Stimulated activated CD4-positive, alpha-beta T cell treated with anti-CD3 and anti-CD28 coated beads, Interleukin-4, amount 100 ng/mL, for 48 hours (primary cell): ENCODE results near the gene IGSF3.

Experiments
- DNase-seq, 2 donors: peaks; one replicate each; pipeline ENCODE4 v3.0.0-alpha.2; 2020; ENCODE audit warnings: low read depth in 2 of 2

IGSF3 gene

DNA sequence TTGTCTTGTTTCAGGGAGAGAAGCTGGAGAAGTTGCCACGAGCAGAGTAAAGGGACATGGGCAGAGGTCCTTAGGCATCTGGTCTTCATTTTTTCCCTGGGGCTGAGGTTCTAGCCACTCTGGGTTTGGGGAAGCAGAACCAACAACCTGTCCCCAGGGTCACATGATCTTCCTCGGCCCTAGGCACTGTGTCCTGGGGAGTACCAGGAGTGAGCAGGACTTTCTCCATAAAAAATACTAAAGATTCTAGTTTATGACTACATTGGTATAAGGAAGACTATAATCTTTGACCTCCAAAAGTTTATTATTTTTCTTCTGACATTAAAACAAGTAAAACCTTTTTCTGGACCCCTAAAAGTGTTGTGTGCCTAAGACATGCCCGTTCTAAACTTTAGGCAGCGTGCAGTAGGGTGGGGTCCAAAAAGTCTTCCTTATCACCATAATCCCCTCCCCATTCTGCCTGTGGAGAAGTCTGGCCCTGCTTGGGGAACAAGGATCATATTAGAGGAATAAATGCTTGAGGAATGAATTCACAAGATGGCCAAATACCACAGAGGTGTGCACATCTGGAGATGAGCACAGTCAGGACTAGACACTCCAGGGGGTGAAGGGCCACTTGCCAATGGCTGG is 19.3 kb upstream of the IGSF3 start:
- DNase-seq: no peak

DNA sequence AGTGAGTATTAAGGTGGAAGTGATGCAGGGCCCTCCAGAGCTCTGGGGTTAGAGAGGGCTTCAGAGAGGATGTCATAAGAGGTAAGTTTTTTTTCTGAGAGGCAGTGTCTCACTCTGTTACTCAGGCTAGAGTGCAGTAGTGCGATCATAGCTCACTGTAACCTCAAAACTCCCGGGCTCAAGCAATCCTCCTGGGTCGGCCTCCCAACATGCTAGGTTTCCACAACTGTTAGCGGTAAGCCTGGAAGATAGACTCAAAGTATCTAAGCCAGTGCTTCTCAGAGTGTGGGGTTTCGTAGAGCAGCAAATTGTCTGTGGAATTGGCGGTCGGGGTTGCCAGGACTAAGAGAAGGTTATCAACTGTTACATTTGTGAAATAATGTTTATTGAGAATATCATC is 18.6 kb upstream of the IGSF3 start:
- no peak for DNase-seq

DNA sequence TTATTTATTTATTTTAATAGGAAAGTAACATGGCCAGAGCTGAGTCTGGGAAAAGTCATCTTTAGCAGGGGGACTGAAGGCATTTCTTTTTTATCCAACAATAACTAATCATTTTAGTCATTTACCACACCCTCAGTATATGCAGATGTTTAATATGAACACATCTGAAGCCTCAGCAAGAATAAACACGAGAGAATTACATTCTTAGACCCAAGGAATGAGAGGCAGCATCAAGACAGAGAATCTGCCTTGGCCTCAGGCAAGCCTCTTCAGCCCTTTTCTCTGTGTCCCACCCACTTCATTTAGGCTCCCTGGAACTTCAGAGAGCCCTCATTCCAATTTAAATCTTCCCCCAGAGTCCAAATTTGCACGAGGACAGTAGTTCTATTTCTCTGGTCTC is 17.0 kb upstream of the IGSF3 start:
- no peak for DNase-seq

DNA sequence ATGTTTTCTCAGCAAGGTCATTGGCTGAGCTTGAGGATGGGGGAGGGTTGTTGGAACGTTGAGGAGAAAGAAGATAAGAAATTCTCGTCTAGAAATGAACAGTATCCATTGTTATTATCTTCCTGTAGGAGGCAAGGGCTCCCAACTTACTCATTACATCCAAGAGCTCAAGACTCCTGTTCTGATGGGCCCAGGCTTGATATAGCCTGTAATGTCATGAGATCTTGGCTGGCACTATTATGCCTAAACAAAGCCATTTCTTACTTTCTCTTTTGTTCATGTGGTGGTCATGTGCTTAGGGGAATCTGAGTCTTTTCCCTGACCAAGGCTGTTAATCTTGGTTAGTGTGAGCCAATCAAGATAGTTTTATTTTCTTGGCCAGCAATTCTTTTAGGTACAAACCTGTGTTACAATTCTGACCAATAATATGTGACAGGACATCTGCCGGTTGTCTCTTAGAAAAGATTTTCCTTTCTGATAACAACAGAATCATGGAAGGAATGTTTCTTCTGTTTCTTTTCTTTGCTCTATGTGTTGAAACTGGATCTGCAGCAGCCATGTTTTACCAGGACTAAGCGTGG is 15.2 kb upstream of the IGSF3 start:
- DNase-seq: no peak

DNA sequence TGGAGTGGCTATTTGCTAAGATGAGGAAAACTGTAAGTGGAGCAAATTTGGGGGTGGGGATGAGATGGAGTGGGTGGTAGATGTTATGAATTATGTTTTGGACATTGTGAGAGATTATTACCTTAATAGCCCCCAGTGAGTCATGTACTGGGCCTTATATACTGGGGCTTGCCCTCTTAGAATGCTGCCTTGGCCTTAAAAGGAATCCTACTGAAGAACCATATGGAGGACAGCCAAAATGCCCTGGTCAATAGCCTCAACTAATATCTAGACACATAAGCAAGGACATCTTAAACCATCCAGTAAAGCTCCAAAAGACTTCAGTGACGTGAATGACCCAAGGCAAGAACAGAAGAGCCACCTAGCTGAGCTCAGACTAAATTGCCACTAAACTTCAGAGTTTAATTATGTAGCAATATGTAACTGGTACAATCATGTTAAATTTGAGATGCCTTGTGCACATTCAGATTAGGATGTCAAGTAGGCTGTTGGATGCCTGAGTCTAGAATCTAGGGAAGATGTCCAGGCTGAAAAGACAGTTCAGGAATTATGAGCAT is 13.9 kb upstream of the IGSF3 start:
- no peak for DNase-seq

DNA sequence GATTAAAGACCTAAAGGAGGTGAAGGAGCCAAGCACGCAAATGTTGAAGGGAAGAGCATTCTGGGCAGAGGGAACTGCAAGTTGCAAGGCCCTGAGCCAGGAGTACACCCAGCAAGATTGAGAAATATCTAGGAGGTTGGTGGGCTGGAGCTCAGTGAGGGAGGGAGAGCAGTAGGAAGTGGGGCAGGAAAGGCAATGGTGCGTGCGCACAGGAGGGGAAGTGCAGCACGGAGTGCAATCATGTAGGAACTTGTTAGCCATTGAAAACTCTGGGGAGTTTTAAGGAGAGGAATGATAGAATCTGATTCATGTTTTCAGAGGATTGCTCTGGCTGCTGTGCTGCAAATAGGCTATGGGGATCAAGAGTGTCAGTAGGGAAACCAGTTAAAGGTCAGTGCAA is 13.2 kb upstream of the IGSF3 start:
- DNase-seq: no peak

DNA sequence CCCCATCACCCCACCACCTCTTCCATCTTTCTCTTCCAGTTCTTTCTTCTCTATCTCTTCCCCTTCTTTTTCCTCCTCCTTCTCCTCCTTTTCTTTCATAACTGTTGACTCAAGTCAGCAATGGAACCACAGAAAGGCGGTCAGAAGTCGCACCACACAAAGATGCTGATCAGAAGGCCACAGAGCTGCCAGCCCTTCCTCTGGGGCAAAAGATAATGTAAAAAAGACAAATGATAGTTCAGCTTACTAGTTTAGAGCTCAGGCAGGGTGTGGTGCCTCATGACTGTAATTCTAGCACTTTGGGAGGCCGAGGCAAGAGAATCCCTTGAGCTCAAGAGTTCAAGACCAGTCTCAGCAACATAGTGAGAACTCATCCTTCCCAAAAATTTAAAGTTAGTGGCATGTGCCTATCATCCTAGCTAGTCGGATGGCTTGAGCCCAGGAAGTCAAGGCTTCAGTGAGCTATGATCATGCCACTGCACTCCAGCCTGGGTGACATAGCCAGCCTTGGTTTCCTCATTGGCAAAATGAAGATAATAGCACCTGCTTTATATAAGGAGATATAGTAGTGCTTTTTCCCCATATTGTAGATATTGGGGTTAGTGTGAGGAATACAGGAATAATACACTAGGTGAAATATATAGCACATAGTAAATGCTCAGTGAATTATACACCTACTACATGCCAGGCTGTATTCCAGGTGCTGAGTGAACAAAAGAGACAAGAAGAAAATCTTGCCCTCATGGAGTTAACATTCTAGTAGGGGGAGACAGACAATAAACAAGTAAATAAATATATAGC is 12.5 kb upstream of the IGSF3 start:
- DNase-seq: no peak

DNA sequence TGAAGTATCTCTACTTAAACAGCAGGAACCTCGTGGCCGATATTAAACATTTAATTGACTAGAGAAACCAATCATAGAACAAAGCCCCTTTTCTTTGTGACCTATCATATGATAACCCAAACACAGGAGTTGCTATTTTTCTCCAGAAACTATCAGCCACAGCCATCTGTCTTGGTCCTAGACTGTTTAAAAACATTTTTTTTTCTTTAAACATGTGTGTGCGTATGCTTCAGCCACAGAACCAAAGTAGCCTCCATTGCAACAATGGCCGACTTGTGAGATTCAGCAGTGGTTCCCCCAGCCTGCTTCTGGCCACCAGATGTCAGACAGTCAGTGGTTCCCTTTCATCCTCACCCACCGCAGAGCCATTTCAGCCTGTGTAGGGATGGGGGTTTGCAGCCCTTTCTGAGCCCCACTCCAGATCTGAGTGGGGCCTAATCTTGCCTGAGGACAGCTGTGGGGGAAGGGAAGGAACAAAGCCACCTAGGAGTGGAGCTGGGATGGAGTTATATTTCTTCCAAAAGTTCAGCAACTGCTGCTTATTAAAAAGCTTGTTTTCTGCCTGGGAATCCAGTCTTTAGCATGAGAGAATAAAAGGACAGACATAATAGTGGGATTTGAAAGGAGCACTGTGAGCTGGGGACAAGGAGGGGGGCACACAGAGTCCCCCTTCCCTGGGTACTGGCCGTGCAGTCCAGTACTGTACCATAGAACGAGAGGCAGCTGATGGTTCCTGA is 11.7 kb upstream of the IGSF3 start:
- DNase-seq: no peak

DNA sequence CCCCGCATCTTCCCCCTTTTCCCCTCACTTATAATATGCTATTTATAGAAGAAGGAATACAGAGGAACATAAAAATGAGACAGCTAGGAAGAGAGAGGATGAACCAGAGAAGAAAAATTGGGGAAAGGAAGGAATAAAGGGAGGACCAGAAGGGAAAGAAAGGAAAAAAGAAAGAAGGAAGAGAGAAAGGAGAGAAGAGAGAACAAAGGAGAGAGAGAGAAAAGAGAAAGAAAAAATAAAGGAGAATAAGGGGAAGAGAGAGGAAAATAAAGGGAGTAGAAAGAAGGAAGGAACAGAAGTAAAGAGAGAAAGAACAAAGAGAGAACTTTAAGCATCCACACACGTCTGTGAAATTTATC is 11.2 kb upstream of the IGSF3 start:
- no peak for DNase-seq

DNA sequence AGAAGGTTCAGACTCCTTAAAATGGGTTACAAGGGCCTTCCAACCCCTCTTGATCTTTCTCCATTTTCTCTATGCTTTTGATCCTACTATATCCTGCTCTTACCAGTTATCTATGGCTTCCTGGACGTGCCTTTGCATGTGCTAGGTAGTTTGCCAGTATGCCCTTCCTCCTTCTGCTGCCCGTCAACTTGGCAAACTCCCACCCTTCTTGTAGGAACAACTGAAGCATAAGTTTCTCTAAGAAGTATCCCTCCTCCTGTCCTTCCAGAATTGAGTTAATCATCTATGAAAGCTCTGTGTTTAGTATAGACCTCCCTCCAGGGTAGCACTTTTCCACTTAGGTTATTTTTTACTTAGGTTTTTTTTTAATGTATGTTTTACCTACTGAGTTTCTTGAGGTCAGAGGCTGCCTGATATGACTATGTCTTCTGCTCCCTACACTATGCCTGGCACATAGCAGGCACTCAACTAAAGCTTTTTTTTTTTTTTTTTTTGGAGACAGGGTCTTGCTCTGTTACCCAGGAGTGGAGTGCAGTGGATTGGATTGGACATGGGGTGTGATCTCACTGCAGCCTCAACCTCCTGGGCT is 10.0 kb upstream of the IGSF3 start:
- no peak for DNase-seq

DNA sequence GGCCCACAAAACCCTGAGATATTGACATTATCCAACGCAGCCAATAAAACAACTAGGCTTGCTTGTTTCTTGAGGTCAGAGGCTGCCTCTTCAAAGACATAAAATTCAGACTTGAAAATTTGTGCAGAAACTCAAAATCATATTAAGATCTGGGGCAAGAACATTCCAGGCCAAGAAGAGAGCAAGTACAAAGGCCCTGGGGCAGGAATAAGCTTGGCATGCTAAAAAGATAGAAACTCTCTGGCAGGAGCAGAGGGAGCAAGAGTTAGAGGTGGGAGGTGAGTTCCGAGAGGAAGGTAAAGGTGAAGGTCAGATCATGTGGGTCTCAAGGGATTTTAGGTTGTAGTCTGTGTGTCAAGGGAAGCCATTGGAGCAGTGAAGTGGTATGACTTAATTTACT is 8.8 kb upstream of the IGSF3 start:
- DNase-seq: no peak

DNA sequence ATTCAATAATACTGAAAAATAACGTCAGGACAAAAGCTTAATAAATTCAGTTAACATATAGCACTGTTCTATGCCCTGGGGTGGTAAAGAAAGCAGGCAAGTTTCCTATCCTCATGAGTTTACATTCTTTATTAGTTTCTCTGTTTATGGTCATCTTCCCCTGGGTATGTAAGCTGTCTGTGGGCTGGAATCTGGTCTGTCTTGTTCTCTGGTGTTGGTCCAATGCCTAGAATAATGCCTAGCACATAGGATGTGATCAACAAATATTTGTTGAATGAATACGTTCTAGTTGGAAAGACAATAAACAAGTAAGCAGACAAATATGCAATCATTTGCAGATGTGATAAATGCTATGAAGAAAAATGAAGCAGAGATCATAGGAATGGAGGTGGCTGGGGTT is 7.2 kb upstream of the IGSF3 start:
- DNase-seq: no peak

DNA sequence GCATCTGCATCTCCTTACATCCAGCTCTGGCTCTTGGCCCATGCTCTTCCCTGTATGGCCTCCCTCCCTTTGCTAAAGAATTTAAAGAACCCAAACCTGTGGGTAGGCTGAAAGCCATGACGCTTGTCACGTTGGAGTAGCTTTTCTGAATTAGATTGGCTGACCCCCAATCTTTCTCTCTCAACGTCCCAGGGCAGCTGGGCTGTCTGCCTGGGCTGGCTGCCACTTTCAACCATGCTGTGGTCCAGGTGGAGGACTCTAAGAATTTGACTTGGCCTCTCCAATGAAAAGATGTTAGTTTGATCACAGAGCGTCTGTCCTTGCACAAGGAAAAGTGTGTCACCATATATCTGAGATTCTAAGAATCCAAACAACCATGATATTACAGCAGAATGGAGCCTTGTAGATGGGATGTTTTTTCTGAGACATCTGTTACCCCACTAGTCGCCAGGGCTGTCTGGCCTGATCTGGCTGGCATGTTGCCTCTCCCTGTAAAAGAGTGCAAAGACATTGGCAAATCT is 6.5 kb upstream of the IGSF3 start:
- no peak for DNase-seq

DNA sequence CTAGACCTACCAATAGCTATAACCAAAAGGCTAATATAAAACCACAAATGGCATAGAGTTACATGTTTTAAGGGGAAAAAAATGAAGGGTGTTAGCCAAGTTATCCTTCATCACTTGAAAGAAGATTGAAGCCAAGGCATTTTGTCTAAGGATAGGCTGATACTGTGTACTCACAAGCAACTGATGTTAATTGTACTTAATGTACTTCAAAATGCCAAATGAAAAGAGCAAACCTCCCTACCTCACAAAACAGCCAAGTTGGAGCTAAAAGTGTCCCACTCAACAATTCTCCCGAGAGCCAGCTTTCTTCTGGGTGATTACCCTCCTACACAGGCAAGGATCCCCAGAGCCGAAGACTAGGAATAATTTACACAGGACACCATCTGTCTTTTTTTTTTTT is 4.4 kb upstream of the IGSF3 start:
- DNase-seq: no peak

DNA sequence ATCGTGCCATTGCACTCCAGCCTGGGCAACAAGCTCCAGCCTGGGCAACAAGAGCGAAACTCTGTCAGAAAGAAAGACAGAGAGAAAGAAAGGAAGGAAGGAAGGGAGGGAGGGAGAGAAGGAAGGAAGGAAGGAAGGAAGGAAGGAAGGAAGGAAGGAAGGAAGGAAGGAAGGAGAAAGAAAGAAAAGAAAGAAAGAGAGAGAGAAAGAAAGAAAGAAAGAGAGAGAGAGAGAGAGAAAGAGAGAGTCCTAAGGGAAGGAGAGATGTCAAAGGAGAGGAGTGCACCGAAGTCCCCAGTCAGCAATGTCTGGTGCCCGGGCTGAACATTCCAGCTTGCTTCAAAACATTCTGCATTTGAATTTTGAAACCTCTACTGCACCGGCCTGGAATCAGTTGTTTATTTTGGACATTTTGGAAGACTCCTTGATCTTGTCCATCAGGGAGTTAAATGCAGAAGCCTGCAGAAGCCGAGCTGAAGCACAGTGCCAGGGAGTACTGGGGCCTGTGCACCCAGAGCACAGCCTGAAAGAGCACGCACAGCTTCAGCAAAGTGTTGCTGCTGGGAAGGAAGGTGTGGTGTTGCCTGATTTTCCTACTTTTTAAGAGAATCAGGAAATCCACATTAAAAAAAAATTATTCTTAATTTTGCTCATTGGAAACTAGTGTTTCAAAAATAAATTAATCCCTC is 3.7 kb upstream of the IGSF3 start:
- DNase-seq: no peak

DNA sequence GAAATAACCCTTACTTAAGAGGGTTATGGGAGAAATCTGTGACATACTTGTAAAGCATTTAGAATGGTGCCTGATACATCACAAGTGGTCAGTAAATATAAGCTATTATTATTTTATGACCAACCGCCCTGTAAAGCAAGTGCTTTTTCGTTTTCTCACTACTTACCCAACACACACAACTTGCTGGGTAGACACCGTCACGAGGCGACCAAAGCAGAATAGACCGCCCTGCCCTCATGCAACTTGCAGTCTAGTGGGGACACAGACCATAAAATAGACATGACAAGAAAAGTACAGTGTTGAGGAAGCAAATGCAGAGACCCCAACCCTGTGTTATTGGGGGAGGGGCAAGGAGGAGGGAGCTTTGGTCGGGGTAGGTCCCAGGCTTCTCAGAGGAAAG is 744 bp upstream of the IGSF3 start:
- no peak for DNase-seq

DNA sequence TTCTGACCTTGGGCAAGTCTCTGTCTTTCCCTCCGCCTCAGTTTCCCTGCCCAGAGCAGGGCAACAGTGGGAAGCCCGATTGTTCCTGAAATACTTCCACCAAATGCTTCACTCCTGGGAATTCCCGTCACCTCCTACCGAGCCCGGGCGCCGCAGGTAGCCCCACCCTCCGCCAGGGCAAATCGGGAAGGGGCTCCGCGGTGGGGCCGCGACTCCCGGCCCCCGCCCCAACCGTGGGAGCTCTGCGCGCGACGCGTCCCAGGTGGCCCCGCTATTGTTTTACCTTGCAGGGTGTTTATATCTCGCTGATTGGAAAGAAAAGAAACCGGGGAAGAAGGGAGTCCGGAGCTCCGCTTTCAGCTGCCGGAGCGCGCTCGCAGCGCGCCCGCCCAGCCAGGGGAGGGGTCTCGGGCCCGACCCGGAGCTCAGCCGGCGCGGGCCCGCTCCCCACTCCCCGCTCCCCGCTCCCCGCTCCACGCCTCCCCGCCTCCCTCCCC is 407 bp downstream of the IGSF3 start:
- DNase-seq: no peak

DNA sequence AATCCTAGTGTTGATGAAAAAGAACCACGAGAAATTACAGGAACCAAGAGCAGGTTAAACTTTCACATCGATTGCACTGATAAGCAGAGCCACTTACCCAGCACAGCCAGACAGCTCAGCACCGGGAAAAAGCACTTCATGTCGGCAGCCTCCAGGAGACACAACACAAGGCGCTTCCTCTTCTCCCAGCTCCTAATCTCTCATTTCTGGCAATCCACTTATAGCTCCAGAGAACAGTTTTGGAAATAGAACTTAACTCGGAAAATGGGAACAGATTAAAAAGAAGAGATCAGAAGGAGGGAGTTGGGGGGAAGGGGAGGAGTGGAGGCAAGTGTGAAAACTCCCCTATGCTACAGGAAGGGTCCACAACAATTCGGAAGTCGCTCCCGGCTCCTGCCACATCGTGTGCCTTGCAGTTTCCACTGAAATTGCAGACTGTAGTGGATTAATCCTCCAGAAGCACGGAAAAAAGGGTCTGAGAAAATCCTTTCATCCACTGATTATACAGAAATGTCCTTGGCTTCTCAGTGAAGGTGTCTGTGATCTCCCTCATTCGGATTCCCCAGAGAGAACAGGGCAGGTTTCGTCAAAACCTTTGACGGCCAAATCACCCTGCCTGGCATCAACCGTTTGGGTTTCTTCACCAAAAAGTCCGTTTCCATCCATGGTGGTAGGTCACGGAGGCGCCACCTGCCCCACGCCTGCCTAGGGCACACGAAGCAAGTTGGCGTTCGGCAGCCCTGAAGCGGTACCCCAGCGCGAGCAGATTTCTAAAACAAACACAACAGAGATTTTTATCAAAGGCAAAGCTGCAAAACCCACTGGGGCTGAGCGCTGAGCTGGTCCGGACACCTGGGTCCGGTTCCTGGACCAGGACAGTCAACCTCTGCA is 1.1 kb downstream of the IGSF3 start:
- DNase-seq: no peak

DNA sequence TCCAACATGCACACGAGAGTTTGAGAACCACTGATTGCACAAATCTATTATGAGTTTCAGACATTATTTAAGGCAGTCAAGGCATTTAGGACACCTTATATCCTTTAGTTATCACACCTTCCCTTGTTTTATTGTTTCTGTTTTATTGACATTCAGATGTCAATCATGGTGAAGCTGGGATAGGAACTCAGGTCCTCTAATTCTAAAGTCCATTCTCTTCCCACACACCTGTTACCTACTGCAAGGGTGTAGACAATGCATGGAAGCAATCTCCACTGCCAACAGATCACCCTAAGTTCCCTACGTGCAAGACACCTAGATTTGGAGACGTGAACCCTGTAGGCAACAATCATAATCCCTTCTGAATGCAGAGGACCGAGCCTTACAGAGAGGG is 2.6 kb downstream of the IGSF3 start:
- no peak for DNase-seq

DNA sequence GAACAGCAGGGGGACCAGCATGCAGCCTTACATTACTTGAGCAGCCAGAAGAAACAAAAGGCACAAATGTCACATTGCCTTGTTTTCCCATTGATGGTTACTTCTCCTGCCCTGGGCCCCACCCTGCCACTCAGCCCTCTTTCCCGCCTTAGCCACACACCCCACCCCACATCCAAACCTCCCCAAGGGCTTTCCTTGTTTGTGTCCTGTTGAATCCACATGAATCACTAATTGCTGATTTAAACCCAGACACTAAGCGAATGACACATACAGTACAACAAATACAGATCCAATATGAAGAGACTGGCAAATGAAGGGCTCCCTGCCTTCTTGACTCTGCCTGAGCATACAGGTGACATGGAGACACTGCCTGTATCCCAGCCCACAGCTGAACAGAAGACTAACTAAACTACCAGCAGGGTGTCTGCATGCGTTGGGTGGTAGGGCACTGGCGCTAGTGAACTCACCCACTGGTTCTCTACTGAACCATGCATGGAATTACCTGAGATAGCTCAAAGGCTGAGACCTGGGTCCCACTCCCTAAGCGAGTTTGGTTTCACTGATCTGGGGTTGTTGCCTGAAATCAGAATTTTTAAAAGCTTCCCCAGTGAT is 3.1 kb downstream of the IGSF3 start:
- DNase-seq: no peak
